GM18861 (cell line): Measurements from ENCODE around the gene TUBA1C.
"Not testable (repeated sequence)": the region's sequence is repeated elsewhere in the genome, so short reads cannot be mapped to it uniquely, and the experiment has no call there.

Source experiments
- ATAC-seq: cut with Tn5 transposase; IDR thresholded peaks from one replicate; pipeline ENCODE4 v1.9.1; 2021; ENCODE audit not compliant: unreplicated experiment

The TUBA1C gene

DNA sequence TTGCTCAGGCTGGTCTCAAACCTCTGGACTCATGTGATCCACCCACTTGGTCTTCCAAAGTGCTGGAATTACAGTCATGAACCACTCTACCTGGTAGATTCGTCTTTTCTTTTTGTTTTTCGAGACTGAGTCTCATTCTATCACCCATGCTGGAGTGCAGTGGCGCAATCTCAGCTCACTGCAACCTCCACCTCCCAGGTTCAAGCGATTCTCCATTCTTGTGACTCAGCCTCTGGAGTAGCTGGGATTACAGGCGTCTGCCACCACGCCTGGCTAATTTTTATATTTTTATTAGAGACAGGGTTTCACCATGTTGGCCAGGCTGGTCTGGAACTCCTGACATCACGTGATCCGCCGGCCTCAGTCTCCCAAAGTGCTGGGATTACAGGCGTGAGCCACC, 9.4 kb upstream of the TUBA1C start:
- not testable (repeated sequence) for ATAC-seq

DNA sequence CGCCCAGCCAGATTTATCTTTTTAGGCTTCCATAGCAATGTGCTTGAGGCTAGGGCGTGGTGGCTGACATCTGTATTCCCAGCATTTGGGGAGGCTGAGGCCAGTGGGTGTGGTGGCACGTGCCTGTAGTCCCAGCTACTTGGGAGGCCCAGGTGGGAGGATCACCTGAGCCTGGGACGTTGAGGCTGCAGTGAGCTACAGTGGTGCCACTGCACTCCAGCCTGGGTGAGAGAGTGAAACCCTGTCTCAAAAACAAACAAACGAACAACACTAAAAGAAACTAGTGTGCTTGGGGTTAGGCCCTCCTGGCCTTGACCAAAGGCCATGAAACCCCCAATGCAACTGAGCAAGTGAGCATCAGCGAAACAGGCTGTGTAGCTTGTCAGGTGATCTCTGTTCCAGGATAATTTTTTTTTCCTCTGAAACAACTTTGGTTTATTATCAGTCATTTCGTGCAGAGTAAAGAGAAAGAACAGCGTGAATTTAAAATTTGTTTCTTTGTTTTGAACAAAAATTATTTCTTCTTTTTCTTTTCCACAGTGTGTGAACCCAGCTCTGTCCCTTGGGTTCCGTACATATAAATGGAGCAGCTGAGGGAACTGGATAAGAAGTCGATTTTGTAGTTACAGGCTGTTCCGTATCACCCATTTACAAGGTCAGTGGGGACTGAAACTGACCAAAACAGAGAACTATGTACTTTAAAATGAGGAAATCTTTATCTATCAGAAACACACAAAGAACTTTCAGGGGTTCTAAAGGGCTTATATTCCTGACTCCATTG, 8.8 kb upstream of the TUBA1C start:
- ATAC-seq, result no peak

DNA sequence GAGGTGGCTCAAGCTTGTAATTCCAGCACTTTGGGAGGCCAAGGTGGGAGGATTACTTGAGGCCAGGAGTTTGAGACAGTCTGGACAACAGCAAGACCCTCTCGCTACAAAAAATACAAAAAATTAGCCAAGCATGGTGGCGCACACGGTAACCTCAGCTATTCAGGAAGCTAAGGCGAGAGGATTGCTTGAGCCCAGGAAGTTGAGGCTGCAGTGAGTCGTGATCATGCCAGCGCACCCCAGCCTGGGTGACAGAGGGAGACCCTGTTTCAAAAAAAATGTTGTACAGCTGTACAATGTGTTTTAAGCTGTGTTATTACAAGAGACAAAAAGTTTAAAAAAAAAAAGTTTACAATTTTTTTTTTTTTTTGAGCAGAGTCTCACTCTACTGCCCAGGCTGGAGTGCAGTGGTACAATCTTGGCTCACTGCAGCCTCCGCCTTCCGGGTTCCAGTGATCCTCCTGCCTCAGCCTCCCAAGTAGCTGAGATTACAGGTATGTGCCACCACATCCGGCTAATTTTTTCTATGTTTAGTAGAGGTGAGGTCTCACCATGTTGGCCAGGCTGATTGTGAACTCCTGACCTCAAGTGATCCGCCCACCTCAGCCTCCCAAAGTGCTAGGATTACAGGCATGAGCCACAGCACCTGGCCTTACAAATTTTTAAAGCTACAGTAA, 7.2 kb upstream of the TUBA1C start:
- not testable (repeated sequence) for ATAC-seq

DNA sequence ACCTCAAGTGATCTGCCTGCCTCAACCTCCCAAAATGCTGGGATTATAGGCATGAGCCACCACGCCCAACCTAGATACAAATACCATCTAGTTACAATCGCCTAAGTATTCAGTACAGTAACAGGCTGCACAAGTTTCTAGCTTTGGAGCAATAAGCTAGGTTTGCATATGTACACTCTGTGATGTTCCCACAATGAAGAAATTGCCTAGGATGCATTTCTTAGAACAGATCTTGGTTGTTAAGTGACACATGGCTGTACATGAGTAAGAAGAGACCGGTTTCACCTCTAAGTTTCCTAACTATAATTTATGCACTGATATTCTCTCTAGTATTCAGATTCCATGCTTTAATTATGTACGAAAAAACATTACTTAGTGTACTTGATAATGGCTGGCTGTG, 5.4 kb upstream of the TUBA1C start:
- no peak for ATAC-seq

DNA sequence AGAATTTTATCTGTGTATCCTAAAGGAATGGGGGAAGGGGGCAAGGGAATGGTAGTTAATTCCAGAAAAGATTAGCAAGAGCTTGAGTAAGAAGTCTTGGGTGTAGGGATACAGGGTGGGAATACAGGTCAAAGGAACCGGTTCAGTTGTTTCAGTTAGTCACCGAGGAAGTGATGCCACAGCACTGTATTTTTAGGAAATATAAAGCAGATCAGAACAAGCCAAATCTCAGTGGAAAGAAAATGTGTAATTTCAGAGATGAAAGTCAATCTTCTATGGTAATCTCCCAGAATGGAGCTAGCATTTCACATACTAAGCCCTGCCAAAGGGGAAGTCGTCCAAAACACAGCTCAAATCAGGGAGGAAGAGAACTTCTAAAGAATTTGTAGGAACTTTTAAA, 4.7 kb upstream of the TUBA1C start:
- no peak for ATAC-seq

DNA sequence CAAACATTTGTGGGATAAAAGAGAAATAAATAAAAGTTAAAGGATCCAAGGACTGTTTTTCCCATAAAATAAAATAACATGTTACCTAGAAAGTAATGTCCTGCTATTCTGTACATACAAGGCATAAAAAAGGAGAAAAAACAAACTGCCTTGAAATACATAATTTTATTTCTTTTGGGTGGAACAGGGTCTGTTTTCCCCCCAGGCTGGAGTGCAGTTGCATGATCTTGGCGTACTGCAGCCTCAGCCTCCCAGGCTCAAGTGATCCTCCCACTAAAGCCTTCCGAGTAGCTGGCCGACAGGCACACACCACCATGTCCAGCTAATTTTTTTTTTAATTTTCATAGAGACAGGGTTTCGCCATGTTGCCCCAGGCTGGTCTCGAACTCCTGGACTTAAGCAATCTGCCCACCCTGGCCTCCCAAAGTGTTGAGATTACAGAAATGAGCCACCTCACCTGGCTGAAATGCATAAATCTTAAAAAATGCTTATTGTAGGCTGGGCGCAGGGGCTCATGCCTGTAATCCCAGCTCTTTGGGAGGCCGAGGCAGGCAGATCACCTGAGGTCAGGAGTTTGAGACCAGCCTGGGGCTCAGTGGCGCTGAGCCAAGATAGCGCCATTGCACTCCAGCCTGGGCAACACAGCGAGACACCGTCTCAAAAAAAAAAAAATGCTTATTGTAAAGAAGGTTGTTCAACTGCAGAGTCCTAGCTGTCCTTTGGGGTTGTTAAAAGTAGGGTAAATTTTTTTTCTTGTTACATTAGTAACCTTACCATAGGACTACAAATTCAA, 4.1 kb upstream of the TUBA1C start:
- no peak for ATAC-seq

DNA sequence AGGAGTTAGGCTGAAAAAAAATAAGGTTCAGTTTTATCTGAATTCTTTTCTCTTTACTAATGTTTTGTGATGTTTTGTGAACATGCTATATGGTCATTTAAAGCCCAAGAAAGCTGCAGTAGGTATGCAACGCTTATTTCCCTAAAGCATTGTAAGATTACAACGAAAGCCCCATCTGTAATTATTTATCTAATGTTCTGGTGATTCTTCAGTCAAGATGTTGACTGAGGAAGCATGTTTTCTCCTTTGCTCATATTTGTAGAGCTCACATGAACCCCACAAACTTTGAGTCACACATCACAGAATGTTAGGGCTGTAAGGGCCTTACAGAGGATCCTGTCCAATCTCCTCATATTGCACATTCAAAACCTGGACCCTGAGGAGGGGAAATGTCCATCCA, 3.2 kb upstream of the TUBA1C start:
- no peak for ATAC-seq

DNA sequence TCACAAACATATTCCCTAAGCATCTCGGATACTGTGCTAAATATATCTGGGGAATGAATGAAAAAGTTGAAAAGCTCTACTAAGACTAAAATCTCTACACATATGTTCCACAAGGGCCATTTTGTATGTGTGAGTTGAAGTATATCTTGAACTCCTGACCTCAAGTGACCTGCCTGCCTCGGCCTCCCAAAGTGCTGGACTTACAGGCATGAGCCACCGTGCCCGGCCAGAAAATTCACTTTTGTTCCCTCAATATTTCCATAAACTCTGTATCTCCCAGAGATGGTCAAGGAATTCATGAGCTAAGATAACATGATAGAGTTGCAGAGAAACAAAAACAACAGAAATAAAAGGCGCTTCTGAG, 1.5 kb upstream of the TUBA1C start:
- no peak for ATAC-seq

DNA sequence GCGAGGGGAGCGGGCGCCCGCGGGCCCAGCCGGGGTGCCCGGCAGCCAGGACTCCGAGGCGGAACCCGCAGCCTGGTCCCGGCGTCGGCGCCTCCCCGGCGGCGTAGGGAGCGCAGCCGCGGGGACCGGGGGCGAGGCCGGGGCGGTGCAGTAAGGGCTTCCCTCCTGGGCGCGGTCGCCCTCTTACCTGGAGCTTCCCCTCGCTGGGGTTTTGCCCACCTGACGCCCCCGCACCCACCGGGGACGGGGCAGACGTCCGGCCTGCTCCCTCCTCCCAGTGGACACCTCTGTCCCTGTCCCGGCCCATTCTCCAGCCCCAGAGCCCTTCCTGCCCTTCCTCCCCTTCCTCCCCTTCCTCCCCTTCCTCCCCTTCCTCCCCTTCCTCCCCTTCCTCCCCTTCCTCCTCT, 413 bp upstream of the TUBA1C start:
- ATAC-seq, result peak; percentile 21

DNA sequence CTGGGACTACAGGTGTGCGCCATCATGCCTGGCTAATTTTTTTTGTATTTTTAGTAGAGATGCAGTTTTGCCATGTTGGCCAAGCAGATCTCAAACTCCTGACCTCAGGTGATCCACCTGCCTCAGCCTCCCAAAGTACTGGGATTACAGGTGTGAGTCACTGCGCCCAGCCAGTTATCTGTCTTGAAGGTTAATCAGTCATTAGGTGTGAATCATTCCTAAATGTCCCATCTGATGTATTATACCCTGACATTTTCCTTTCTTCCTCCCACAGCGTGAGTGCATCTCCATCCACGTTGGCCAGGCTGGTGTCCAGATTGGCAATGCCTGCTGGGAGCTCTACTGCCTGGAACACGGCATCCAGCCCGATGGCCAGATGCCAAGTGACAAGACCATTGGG, 4.3 kb downstream of the TUBA1C start:
- ATAC-seq, result not testable (repeated sequence)

DNA sequence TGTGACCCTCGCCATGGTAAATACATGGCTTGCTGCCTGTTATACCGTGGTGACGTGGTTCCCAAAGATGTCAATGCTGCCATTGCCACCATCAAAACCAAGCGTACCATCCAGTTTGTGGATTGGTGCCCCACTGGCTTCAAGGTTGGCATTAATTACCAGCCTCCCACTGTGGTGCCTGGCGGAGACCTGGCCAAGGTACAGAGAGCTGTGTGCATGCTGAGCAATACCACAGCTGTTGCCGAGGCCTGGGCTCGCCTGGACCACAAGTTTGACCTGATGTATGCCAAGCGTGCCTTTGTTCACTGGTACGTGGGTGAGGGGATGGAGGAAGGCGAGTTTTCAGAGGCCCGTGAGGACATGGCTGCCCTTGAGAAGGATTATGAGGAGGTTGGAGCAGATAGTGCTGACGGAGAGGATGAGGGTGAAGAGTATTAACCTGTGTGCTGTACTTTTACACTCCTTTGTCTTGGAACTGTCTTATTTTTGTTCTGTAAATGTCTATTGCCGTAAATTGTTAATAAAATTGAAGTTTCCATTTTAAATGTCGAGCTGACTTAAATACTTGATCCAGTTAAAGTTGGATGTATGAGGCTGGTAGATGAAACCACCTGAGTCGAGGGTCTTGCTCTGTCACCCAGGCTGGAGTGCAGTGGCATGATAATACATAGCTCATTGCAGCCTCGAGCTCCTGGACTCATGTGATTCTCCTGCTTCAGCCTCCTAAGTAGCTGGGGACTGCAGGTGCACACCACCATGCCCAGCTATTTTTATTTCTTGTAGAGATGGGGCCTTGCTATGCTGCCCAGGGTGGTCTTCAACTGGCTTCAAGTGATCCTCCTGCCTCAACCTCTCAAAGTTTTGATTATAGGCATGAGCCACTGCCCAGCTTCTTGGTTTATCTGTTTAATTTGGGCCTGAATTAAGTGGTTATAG, 8.2 kb downstream of the TUBA1C start:
- no peak for ATAC-seq

DNA sequence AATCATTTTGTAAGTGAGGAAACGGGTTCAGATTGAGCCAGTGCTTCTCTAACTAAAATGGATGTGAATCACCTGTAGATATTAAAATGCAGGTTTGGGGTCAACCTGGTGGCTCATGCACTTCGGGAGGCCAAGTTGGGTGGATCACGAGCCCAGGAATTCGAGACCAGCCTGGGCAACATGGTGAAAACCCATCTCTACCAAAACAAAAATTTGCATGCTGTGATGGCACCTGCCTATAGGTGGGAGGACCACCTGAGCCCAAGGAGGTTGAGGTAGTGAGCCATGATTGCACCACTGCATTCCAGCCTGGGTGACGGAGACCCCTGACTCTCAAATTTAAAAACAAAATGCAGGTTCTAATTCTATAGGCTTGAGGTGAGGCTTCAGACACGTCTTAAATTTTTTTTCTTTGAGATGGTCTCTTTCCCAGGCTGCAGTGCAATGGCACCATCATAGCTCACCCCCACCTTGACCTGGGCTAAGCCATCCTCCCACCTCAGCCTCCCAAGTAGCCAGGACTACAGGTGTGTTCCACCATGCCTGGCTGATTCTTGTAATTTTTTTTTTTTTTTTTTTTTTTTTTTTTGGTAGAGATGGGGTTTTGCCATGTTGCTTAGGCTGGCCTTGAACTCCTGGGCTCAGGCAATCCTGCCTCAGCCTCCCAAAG, 9.0 kb downstream of the TUBA1C start:
- no peak for ATAC-seq

DNA sequence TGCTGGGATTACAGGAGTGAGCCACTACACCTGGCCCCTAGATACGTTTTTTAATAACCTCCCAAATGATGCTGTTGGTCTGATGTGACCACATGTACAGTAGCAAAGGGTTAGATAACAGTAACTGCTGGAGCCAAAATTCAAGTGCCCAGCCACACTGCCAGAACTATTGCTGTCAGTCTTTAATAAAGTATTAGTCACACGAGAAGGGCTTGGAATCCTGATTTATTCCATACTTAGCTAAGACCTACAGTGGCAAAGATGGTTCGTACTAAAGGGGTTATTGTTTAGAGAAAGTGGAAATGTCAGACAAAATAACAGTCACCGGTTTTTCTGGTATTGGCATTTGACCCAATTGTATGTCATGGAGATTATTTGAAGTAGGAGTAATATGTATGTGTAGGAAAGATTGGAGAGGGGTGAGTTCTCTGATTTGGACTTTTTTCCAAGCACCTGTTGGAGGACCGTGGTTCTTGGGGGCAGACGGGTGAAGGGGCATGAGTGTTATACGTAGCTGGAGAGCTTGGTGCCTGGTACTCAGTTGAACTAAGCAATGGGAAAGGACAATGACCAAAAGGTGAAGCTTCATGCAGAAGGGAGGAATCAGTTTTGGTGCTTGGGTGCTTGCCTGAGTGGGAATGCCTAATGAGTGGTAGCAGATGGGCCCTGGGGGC, 9.7 kb downstream of the TUBA1C start:
- no peak for ATAC-seq

DNA sequence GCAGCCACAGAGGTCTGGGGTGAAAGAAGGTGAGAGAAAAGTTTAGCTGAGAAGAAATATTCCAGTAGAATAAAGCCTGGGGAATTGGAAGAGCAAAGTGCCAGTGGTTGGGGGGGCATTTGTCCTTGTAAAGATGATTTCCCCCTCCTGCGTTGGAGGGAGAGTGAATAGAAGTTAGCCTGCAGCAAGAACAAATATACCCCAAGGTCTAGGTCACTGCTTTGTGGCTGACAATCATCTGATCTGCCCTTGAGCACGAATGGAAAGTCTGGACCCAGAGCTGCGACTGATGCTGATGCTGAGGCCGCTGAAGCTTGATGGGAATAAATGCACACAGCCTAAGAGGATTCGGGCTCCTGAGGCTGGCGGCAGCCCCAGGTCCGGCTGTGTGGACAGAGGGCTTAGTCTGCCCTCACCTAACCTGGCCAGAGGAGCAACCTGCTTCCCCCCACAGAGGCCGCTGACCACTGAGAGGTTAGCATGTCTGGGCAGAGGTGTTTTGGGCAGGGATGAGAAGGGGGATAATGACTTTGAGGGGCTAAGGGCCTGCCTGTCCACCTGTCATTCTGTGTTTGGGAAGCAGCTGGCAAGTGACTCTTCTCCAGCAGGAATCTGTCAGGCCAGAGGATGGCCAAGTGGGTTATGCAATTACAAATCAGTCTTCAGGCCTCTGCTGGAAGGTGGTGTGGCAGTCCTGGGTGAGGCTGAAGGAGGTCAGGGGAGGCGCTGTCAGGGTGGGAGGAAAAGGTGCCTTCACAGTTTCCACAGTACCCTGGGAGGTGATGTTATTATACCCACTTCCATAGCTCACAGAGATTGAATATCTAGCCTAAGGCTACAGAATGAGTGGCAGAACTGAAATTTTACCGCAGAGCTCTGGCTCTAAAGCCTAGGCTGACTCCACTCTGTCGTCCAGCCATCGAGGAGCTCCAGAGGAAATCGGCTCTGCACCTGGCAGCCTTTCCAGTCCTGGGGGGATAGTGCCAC, 11.7 kb downstream of the TUBA1C start:
- ATAC-seq, result no peak

DNA sequence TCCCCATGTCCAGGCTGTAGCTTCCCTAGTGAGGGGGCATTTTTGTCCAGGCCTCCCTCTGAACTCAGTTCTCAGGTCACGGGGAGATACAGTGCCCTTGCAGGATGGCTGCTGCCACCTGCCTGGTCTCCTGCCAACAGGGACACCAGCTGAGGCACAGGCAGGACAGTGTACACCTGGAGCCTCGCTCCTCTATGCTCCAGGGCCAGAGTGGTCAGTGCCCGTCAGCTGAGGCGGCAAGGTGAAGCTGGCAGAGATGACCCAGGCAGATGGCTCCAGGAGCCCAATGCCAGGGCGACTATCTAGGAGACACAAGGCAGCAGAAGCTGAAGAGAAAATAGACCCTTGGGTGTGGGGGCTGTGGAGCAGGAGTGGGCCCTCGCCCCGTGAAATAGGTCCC, 12.6 kb downstream of the TUBA1C start:
- no peak for ATAC-seq

DNA sequence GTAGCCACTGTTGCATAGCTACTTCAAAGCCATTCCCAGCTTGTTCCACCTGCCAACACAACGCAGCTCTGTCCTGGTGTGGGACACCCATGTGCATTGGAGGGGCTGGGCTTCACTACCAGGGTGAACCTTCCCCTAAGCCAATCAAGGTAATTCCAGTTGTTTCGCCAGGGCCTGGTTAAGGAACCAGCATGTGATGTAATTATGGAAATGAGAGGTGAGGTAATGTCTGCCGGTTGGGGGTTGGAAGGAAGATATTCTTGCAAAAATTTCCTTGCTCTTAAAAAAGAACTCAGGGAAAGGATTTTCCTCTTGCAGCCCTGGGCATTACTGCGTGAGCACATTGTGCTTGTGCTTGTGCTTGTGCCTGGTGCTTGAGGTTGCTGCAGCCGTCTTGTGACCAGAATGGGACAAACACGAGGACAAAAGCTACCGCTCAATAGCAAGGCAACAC, 14.9 kb downstream of the TUBA1C start:
- ATAC-seq, result no peak

DNA sequence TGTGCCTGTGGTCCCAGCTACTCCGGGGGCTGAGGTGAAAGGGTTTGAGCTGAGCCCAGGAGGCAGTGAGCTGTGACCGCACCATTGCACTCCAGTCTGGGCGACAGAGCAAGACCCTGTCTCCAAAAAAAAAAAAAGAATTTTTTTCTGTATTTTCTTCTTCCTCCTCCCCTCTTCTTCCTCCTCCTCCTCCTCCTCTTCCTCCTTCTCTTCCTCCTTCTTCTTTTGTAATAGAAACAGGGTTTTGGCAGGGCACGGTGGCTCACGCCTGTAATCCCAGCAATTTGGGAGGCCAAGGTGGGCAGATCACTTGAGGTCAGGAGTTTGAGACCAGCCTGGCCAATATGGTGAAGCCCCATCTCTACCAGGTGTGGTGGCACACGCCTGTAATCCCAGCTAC, 15.7 kb downstream of the TUBA1C start:
- not testable (repeated sequence) for ATAC-seq

DNA sequence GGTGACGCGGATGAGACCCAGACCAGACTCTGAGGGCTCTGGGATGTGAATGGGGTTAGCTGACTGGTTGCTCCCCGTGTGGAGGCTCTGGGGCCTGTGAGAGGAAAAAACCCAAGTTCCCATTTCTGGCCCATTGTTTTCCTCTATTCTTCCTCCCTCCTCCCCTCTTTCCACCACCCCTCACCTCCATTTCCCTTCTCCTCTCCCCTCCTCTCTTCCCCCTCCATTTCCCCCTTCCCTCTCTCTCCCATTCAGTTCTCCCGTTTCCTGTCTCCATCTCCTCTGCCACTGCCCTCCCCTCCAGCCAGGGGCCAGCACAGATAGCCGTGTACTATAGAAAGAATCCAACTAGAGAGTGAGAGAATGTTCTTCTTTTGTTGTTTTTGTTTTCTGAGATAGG, 17.4 kb downstream of the TUBA1C start:
- ATAC-seq, result no peak
